ENCODE measurements around the gene KLF6.

DNA sequence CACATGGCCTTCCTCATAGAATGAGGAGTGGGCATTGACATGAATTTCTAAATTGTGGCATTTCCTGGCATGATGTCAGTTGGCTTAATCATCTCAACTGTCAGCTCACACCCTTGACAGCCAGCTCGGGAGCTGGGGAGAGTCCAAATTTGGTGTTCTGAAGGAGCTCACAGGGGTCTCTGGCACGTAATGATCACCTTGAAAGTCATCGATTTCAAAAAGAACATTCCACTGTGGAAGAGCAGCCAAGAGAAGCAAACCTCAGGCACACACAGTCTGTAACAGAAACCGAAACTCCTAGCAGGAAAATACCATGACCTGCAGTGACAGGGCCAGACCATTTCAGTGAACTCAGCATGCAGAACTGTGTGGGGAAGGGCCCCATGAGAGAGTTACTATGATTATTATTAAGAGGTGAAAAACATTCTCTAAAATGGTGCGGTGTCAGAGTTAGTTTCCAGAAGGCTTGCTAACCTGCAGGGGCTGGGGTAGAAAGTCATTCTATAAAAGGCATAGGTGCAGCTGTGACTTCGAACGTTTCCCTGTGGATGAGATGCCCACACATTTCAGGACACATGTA, 26.4 kb upstream of the KLF6 start:
- TF ChIP-seq, protein P1, sequence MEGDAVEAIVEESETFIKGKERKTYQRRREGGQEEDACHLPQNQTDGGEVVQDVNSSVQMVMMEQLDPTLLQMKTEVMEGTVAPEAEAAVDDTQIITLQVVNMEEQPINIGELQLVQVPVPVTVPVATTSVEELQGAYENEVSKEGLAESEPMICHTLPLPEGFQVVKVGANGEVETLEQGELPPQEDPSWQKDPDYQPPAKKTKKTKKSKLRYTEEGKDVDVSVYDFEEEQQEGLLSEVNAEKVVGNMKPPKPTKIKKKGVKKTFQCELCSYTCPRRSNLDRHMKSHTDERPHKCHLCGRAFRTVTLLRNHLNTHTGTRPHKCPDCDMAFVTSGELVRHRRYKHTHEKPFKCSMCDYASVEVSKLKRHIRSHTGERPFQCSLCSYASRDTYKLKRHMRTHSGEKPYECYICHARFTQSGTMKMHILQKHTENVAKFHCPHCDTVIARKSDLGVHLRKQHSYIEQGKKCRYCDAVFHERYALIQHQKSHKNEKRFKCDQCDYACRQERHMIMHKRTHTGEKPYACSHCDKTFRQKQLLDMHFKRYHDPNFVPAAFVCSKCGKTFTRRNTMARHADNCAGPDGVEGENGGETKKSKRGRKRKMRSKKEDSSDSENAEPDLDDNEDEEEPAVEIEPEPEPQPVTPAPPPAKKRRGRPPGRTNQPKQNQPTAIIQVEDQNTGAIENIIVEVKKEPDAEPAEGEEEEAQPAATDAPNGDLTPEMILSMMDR (IDR thresholded peaks at IDR 0.05; ENCODE audit: low read length): no peak
- no peak for TF ChIP-seq EZH2 (IDR thresholded peaks at IDR 0.05; ENCODE audit: borderline replicate concordance, low read length)

Data from OCI-LY1 (cell line).